Left kidney (tissue), 2 donors: Measurements from ENCODE around the gene SUN3. TPM values are rescaled to one million over a fixed set of nuclear protein-coding genes. Genes with fewer than 3 reads are reported as not detected.
"Not testable (repeated sequence)": the region's sequence is repeated elsewhere in the genome, so short reads cannot be mapped to it uniquely, and the experiment has no call there.

ENCODE experiments used
- DNase-seq: peaks from one replicate; pipeline ENCODE4 v3.0.0-alpha.2; 2013
- polyA plus RNA-seq: library from polyadenylated mRNA; unstranded; fragments of 120-200 nt; gene quantifications from one replicate; pipeline ENCODE4 v1.2.1, GENCODE V29; 2013; ENCODE audit not compliant: insufficient read length

Gene SUN3
- polyA plus RNA-seq, 1 donor: 0.17 TPM

DNA sequence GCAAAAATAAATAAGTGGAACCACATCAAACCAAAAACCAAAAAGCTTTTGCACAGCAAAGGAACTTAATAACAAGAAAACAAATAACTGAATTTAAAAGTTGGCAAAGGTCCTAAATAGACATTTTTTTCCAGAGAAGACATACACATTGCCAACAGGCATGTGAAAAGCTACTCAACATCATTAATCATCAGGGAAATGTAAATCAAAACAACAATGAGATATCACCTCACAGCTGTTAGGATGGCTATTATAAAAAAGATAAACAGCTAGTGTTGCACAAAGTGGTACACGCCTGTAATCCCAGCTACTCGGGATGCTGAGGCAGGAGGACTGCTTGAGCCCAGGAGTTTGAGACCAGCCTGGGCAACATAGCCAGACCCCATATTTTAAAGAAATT is 2.2 kb upstream of the SUN3 start:
- DNase-seq: no peak

DNA sequence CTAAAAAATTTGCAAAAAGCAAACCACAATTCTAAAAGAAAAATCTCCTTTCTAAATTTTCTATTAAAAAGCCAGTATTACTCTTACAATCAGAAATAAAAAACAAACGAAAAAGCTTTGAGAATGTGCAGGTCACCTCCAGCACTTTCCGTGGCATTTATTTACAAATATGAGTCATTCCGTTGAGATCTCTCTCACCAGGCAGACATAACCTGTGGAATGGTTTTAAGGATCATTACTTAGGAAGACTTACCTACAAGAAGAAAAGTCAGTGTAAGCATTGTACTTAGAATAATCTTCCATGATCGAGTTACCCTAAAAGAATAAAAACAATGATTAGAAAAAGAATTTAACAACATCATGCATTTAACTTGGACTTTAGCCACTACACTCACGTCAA is 3.3 kb downstream of the SUN3 start:
- no peak for DNase-seq

- no peak for DNase-seq
These were observed 11.2 kb downstream of the SUN3 start for GRCh38 chr7:48017674-48018073.

DNA sequence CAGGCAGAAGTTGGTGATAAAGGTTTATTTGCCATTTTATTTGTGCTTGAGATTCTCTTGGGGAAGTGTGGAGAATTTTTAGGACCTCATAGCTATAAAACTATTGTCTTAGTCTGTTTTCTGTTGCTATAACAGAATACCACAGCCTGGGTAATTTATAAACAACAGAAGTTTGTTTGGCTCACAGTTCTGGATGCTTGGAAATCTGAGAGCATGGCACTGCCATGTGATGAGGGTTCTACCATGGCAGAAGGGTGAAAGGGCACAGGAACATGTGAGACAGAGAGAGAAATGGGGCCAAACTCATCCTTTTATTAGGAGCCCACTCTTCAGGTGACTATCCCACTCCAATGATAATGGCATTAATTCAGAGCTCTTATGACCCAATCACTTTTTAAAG is 12.3 kb downstream of the SUN3 start:
- no peak for DNase-seq

- DNase-seq: no peak
These were observed 17.0 kb downstream of the SUN3 start for GRCh38 chr7:48011951-48012350.

DNA sequence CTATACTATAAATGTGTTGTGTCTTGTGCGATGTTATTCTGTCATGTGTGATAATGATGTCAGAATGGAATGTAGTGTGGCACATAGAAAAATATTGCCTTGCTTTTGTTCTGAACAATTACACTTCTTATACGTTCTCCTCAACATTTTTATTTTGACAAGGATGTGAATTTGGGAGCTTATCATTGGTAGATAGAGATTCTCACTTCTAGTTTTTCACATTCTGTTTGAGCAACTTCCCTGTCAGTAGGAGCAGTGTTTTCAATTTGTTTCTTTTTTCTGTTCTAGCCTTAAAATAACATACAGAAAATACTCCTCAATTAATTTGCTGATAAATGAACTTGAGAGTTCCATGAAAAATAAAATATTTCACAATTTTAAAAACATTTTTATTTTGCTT is 17.6 kb downstream of the SUN3 start:
- DNase-seq: no peak

GRCh38 chr7:48009954-48010353 is 19.0 kb downstream of the SUN3 start:
- no peak for DNase-seq

GRCh38 chr7:48009257-48009656 is 19.6 kb downstream of the SUN3 start:
- no peak for DNase-seq

DNA sequence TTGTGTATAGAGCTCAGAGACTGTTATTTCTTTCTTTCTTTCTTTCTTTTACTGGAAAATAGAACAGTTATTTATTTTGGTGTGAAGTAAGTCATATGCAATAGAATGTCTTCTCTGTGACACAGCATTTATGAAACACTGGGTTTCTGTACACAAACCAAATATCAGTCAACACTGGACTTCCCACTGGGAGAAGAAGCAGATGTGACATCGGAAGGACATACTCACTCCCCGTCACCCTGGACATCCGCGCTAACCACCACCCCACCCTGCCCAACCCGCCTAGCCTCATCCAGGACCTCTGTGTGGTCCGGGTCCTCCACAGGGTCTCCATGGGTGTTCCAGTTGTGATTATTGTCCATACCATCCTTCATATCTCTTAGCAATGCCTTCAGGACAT is 22.0 kb downstream of the SUN3 start:
- no peak for DNase-seq

- DNase-seq: no peak
These were observed 24.3 kb downstream of the SUN3 start for GRCh38 chr7:48004638-48005037.

DNA sequence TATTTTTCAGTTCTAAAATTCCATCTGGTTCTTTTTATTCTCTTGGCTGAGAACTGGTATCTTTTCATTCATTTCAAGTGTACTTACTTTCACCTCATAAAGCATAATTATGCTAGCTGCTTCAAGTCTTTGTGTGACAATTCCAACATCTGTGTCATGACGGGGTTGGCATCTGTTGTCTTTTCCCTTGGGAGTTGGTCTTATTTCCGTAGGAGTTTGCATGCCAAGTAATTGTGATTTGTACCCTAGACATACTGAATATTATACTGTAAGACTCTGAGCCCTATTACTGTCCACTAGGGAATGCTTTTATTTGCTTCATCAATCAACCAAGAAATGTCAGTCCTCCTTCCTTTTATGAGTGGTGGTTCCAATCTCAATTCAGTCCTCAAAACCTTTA is 24.9 kb downstream of the SUN3 start:
- no peak for DNase-seq

- not testable (repeated sequence) for DNase-seq
These were observed 28.7 kb downstream of the SUN3 start for GRCh38 chr7:48000164-48000563.

DNA sequence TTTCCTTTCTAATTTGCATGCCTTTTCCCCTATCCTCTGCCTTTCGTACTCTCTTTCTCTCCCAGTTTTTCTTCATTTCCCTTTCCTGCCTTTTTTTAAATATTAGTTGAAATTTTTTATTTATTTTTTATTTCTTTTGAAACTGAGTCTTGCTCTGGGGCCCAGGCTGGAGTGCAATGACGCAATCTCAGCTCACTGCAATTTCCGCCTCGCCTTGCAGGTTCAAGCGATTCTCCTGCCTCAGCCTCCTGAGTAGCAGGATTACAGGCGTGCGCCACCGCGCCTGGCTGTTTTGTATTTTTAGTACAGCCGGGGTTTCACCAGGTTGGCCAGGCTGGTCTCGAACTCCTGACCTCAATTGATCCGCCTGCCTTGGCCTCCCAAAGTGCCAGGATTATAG is 29.5 kb downstream of the SUN3 start:
- no peak for DNase-seq

DNA sequence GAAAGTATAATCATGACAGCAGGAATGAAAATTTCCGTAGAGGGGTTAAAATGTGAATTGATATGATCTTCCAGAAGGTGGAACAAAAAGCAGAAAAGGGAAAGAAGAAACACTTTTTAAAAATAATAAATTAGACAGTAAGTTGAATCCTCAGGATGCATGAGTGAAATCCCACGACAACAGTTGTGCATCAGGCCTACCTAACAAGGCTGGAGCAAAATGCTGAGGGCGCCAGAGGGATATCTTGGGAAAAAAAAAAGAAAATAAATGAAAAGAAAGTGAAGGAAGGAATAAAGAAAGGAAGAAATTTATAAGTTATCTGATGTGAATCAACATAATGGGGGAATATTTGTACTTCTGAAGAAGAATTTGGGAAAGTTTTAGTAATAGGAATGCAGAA is 36.5 kb downstream of the SUN3 start:
- no peak for DNase-seq

- peak; percentile 66 for DNase-seq
These were observed 37.1 kb downstream of the SUN3 start for GRCh38 chr7:47991741-47992311.

DNA sequence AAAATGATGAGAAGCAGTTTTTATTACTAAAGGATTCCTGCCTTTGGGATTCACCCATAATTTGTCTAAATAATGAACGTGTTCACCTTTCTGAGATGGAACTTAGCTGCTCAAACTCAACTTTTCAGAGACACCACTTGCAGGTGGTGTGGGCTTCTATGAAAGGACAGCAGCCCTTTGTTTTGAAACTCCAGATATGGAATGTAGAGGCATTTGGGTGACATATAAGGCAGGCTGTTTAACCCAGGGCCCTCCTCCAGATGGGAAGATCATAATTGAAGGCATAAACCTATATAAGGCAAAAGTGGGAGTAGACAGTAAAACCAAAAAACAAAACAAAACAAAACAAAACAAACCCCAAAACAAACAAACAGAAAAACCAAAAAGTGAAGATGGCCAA is 37.6 kb downstream of the SUN3 start:
- DNase-seq: no peak

DNA sequence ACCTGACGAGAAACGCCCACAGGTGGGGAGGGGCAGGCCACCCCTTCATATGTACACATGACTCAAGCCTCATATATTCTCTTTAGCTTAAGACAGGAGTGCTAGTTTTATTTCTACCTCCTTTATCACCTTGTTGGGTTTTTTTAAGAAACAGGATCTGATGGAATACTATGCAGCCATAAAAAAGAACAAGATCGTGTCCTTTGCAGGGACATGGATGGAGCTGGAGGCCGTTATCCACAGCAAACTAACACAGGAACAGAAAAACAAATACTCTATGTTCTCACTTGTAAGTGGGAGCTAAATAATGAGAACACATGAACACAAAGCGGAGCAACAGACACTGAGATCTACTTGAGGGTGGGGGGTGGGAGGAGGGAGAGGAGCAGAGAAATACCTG is 38.3 kb downstream of the SUN3 start:
- DNase-seq: no peak

DNA sequence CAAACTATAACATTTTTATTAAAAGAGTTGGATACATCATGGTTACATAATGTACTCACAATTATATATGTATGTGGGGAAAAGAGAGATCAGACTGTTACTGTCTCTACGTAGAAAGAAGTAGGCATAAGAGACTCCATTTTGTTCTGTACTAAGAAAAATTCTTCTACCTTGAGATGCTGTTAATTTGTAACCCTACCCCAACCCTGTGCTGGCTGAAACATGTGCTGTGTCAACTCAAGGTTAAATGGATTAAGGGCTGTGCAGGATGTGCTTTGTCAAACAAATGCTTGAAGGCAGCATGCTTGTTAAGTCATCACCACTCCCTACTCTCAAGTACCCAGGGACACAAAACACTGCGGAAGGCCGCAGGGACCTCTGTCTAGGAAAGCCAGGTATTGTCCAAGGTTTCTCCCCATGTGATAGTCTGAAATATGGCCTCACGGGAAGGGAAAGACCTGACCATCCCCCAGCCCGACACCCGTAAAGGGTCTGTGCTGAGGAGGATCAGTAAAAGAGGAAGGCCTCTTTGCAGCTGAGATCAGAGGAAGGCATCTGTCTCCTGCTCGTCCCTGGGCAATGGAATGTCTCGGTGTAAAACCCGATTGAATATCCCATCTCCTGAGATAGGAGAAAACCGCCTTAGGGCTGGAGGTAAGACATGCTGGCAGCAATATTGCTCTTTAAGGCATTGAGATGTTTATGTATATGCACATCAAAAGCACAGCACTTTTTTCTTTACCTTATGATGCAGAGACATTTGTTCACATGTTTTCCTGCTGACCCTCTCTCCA is 39.1 kb downstream of the SUN3 start:
- DNase-seq: not testable (repeated sequence)

DNA sequence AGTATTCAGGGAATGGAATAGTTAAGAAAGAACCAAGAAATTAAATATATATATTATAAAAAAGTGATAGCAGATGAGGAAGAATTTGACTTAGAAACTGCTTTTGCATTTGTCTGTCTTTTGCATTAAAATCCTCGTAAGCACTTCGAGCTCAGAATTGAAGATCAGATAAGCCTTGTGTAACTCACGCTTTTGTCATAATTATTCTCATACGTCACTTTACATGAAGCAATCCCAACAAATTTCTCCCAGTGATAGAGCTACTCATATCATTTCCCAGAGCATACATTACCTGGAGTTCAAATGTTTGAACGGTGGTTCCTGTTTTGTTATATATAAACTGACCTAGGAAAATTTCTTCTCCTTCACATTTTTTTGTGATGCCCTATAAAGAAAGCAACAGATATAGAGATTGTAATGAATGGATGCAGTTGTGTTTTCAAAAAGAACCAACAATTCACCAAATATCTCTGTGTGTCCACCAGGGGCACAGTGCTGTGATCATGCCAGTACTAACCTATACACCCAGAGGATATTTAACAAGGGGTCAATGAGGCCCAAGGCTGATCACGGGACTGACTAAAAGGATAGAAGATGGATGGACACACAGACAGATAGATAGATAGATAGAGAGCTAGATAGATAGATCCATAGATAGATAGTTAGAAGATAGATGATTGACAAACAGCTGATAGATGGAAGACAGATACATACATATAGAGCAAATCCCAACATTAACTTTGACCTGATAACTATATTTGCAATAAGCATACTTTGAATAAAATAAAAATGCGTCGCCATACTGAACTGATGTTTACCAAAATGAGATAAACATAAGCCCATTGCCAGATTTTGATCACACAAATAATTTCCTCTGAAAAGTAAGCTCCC is 40.2 kb downstream of the SUN3 start:
- no peak for DNase-seq

DNA sequence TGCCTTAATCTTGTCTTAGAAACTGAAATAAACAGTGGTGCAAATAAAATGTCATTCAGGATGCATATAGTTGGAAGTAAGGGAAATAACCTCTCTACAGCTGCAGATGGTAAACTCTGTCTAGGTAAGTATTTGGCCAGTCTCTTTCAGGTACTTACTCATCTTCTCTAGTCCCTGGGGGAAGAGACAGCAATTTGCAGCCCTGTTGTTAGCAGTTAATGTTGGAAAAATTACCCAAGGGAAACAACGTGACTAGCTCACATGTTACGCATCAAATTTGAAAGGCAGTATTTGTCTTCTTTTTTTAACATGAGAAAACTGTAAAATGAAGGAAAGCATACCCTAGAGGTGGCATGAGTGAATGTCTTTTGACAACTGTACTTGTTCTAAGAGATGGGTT is 46.3 kb downstream of the SUN3 start:
- no peak for DNase-seq

- DNase-seq: not testable (repeated sequence)
These were observed 48.3 kb downstream of the SUN3 start for GRCh38 chr7:47980648-47981047.

DNA sequence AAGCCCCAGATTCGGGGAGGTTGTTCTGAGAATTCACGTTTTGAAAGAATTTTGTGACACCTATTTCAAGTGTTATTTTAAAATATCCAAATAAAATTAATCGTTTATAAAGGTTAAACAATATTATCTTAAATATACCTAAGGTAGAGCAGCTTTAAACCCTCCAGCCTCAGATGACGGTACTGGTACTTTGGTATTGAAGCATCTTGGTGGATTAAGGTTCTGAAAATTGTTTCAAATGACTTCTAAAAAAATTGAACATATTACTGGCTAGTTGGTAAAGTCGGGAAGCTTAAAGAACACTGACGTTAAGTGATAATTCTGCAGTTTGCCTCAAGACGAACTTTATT is 49.1 kb downstream of the SUN3 start:
- no peak for DNase-seq

DNA sequence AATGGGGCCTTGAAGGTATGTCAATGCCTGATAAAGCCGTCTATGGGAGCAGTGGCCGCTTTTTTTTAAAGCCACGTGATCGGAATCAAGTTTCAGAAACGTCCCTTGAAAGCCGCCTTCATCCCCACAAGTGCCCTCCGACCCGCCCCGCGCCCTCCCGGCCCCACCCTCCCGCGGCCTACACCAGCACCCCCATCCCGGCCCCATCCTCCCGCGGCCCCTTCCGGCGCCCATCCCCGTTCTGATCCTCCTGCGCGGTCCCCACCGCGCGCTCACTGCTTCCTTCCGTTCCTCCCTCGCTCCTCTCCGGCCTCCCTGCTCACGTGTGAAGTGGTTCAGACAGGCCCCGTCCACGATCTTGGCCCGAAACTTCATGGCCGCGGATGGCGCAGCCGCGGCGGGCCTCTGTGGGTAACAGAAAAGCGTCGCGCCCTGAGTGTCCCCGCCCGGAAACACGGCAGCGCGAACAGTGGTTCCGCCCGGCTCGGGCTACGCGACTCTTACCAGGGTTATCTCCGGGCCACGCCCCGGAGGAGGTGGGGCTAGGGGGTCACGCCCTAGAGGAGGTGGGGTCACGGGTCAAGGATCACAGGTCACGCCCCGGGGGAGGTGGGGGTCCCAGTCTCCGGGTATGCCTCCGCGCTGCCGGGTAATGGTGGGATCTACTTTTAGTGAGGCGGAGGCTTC is 49.6 kb downstream of the SUN3 start, which contains the start of gene HUS1:
TSS of gene HUS1 (minus strand) at position 471 of the 687 bp plus-strand sequence. CDS start at position 375, 96 bp downstream.
- peak; percentile 84 for DNase-seq
